ENCODE results near the gene HAPLN3.

- TF ChIP-seq, protein P1, sequence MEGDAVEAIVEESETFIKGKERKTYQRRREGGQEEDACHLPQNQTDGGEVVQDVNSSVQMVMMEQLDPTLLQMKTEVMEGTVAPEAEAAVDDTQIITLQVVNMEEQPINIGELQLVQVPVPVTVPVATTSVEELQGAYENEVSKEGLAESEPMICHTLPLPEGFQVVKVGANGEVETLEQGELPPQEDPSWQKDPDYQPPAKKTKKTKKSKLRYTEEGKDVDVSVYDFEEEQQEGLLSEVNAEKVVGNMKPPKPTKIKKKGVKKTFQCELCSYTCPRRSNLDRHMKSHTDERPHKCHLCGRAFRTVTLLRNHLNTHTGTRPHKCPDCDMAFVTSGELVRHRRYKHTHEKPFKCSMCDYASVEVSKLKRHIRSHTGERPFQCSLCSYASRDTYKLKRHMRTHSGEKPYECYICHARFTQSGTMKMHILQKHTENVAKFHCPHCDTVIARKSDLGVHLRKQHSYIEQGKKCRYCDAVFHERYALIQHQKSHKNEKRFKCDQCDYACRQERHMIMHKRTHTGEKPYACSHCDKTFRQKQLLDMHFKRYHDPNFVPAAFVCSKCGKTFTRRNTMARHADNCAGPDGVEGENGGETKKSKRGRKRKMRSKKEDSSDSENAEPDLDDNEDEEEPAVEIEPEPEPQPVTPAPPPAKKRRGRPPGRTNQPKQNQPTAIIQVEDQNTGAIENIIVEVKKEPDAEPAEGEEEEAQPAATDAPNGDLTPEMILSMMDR (IDR thresholded peaks at IDR 0.05): no peak
- TF ChIP-seq POLR2A (IDR thresholded peaks at IDR 0.05): no peak
Observed at GRCh38 chr15:88912500-88912921, 17.2 kb upstream of the HAPLN3 start.
